Heart right ventricle (tissue), 16 donors: ENCODE results near the gene ARL6IP4. TPM values are rescaled to one million over a fixed set of nuclear protein-coding genes. Genes with fewer than 3 reads are reported as not detected.

Source experiments
- ATAC-seq, 8 donors: fragments of 200-7000 bp; cut with Tn5 transposase; one replicate each; pipeline ENCODE4 v1.9.1; 2020; ENCODE audit warnings: mild to moderate bottlenecking in 8 of 8, moderate library complexity in 8 of 8, moderate number of reproducible peaks in 1 of 8
- DNase-seq, 2 donors: peaks; one replicate each; pipeline ENCODE4 v3.0.0-alpha.2; 2020
- H3K27ac ChIP-seq, 10 donors: fragments of 200-600 bp; sonication (generic) in 2 of 10; one replicate each; pipeline versions ENCODE4 v1.5.0 to v1.8.0; 2020 to 2022; ENCODE audit warnings: mild to moderate bottlenecking in 3 of 10
- H3K27me3 ChIP-seq, 7 donors: fragments of 200-600 bp; one replicate each; pipeline ENCODE4 v1.8.0; 2021 to 2022; ENCODE audit warnings: mild to moderate bottlenecking in 2 of 7
- H3K36me3 ChIP-seq, 9 donors: fragments of 200-600 bp; sonication (generic) in 1 of 9; one replicate each; pipeline versions ENCODE4 v1.5.0 to v1.8.0; 2020 to 2022; ENCODE audit warnings: mild to moderate bottlenecking in 2 of 9
- H3K4me1 ChIP-seq, 9 donors: fragments of 200-600 bp; sonication (generic) in 1 of 9; one replicate each; pipeline versions ENCODE4 v1.5.0 to v1.8.0; 2020 to 2022; ENCODE audit warnings: mild to moderate bottlenecking in 4 of 9
- H3K4me3 ChIP-seq, 10 donors: fragments of 200-600 bp; sonication (generic) in 2 of 10; one replicate each; pipeline versions ENCODE4 v1.5.0 to v1.8.0; 2020 to 2022; ENCODE audit warnings: mild to moderate bottlenecking in 7 of 10, moderate library complexity in 2 of 10
- H3K9me3 ChIP-seq, 11 donors: fragments of 200-600 bp in 10 of 11; sonication (generic) in 2 of 11; one replicate each; pipeline versions ENCODE4 v1.5.0 to v1.8.0; 2013 to 2022; ENCODE audit warnings: mild to moderate bottlenecking in 2 of 11, control low read depth in 1 of 11, moderate library complexity in 1 of 11
- WGBS, 2 donors: extraction: QIAGEN DNeasy Blood & Tissue Kit; methylation state at CpG; one replicate each; pipeline ENCODE4 v1.1.7; 2013; ENCODE audit warnings: inconsistent platforms in 1 of 2; 5-methylcytosine and 5-hydroxymethylcytosine counted together
- intact Hi-C, 10 donors: fragments of 100-400 bp; cut with DNase I; formaldehyde crosslinking; loops; one replicate each; pipeline versions ENCODE4 v1.11.1 to v1.14.2; 2022
- polyA plus RNA-seq, 2 donors: library from polyadenylated mRNA; stranded (reverse); fragments of 200-250 nt; gene quantifications; one replicate each; pipeline ENCODE4 v1.2.3, GENCODE V29; 2013
- total RNA-seq, 10 donors: library from RNA; stranded (reverse); fragmentation: NEBNext Ultra II Directional in 3 of 10; extraction: Animal tissue kit (Norgen Biotek cat#: 25700) in 3 of 10; gene quantifications; one replicate each; pipeline versions ENCODE4 v1.2.1 to v1.2.4, GENCODE V29; 2021 to 2023
- TF ChIP-seq, protein P1 (sequence below), 9 donors: fragments of 200-600 bp; sonication (generic) in 2 of 9; IDR thresholded peaks; one replicate each; pipeline versions ENCODE4 v1.5.0 to v1.8.0; 2021 to 2022; ENCODE audit warnings: antibody characterized with exemption in 9 of 9, mild to moderate bottlenecking in 5 of 9, moderate library complexity in 1 of 9
- donor health status: Arrhythmogenic right ventricular cardiomyopathy.
- donor health status: ischemic (EF 13 %, LVEDD 7.1; RV severe dilation, severe dysfunction).
- donor health status: healthy with polysubstance abuse.
- donor health status: DM: no; HTN: yes; CAD: no.
- donor health status: DM: no; HTN: no; CAD: no.
- donor health status: ischemic (EF 25% LVEDD 6.9; RV normal size, moderate dysfunction).
- donor health status: ischemic (EF 25% LVEDD 5.7; RV mildly dilated, moderate dysfunction).
- donor health status: healthy.
- donor health status: DM: yes; HTN: yes; CAD: no.
- donor health status: Ischemic cardiomyopathy.
- donor health status: ischemic (EF 35%, LVEDD 5.7; RV mildly dilated, moderate dysfunction).
- donor health status: nonischemic (EF 11% LVEDD 7.7; RV severe dilation, severe dysfunction).
- donor health status: DM: yes; HTN: yes; CAD: no.
- donor health status: PGD.
- donor health status: ischemic (EF 29% LVEDD 5.4; RV normal size, mild dysfunction).
- donor health status: nonischemic (EF 23%, LVEDD 6.1; RV moderate dilation, normal function).

Gene ARL6IP4
- total and polyA plus RNA-seq, 12 donors = 125 to 319 (median 145) TPM

DNA sequence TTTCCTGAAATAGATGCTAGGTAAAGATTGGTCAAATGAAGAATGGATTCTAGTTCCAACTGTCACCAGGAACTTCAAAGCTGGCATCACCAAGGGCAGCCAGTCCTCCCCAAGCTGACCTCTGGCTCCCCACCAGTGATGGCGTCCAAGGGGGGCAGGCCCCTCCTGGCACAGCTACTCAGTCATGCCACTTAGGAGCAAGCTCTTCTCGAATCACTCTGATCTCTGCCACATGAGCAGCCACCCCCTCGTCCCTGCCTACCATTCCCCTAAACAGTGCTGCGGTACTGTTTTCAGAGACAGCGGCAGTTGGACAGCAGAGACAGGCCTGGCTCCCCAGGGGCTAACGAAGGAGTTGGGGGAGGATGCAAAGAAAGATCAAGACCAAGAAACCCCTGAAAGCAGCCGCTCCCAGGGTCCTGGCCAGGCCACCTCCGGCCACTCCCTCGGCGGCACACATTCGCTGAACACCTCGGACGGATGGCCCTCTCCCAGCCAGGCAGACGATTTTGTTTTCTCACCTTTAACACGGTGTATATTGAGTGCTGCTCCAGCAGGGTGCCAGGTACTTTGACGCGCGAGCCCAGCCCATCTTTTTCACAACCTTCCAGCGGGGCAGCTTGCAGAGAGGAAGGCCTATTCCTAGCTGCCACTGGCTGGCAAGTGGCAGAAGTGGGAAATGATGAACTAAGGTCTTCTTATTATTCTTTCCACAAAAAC is 47.4 kb downstream of the ARL6IP4 start:
- Histone ChIP-seq H3K36me3 (peaks cover 0 to 63% (median 5%) of the 10 kb centered on the region in 9 donors), H3K9me3 (no peaks in the 10 kb centered on the region), H3K4me3 (no peak overlapping the region), H3K27ac (no peak overlapping the region), H3K4me1 (peaks cover 0 to 6% (median 0%) of the 10 kb centered on the region in 9 donors), H3K27me3 (no peaks in the 10 kb centered on the region)
- DNase-seq (no peak), ATAC-seq (peak in 3 of 8 donors; percentile 27 to 52 (median 38))
- 75 to 76% methylated on average over 19 of the region's 19 CpGs for WGBS, 2 donors
- TF ChIP-seq, protein P1, sequence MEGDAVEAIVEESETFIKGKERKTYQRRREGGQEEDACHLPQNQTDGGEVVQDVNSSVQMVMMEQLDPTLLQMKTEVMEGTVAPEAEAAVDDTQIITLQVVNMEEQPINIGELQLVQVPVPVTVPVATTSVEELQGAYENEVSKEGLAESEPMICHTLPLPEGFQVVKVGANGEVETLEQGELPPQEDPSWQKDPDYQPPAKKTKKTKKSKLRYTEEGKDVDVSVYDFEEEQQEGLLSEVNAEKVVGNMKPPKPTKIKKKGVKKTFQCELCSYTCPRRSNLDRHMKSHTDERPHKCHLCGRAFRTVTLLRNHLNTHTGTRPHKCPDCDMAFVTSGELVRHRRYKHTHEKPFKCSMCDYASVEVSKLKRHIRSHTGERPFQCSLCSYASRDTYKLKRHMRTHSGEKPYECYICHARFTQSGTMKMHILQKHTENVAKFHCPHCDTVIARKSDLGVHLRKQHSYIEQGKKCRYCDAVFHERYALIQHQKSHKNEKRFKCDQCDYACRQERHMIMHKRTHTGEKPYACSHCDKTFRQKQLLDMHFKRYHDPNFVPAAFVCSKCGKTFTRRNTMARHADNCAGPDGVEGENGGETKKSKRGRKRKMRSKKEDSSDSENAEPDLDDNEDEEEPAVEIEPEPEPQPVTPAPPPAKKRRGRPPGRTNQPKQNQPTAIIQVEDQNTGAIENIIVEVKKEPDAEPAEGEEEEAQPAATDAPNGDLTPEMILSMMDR (IDR thresholded peaks at IDR 0.05) = no peak
- intact Hi-C loops = no loop called here

DNA sequence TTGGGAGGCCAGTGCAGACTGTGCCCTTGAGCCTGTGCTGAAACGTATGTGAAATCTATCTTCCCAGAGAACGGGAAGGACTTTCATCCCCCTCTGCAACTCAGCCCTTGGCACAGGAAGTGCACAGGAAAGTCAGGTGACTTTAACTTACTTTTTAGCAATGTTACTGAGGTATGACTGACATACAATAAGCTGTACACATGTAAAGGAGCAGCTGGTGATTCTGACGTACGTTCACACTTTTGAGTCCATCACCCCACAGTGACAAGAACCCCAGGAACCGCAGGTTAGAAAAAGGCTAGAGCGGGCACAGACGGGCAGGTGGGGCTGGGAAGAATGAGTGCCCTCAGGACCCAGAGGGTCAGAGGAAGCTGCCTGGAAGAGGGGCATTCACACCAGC is 48.0 kb downstream of the ARL6IP4 start:
- Histone ChIP-seq H3K4me1 (peaks cover 0 to 6% (median 0%) of the 10 kb centered on the region in 9 donors), H3K9me3 (no peaks in the 10 kb centered on the region), H3K27me3 (no peaks in the 10 kb centered on the region), H3K36me3 (peaks cover 0 to 69% (median 11%) of the 10 kb centered on the region in 9 donors), H3K27ac (no peak overlapping the region), H3K4me3 (no peak overlapping the region)
- DNase-seq (no peak), ATAC-seq (no peak)
- TF ChIP-seq, protein P1 (IDR thresholded peaks at IDR 0.05) = no peak
- intact Hi-C loops = no loop called here
- 75 to 78% methylated on average over 7 of the region's 7 CpGs for WGBS, 2 donors

- intact Hi-C loops = no loop called here
- Histone ChIP-seq H3K4me1 (peaks cover 0 to 16% (median 6%) of the 10 kb centered on the region in 9 donors), H3K27me3 (no peaks in the 10 kb centered on the region), H3K27ac (no peak overlapping the region), H3K36me3 (peaks cover 0 to 78% (median 16%) of the 10 kb centered on the region in 9 donors), H3K4me3 (no peak overlapping the region), H3K9me3 (no peaks in the 10 kb centered on the region)
- TF ChIP-seq, protein P1 (IDR thresholded peaks at IDR 0.05) = no peak
- ATAC-seq = no peak
- no peak for DNase-seq
Measured at GRCh38 chr12:123029550-123029949, 49.1 kb downstream of the ARL6IP4 start.

GRCh38 chr12:123030686-123031085 is 50.2 kb downstream of the ARL6IP4 start:
- intact Hi-C loops = no loop called here
- DNase-seq = no peak
- H3K27me3 ChIP-seq = no peaks in the 10 kb centered on the region
- H3K27ac ChIP-seq = no peak overlapping the region
- H3K36me3 ChIP-seq = peaks cover 0 to 74% (median 16%) of the 10 kb centered on the region in 9 donors
- H3K9me3 ChIP-seq = no peaks in the 10 kb centered on the region
- H3K4me3 ChIP-seq = no peak overlapping the region
- peaks cover 0 to 23% (median 13%) of the 10 kb centered on the region in 9 donors for H3K4me1 ChIP-seq
- WGBS, 2 donors = 63 to 69% methylated on average over 1 of the region's 1 CpG
- TF ChIP-seq, protein P1 (IDR thresholded peaks at IDR 0.05) = no peak
- no peak for ATAC-seq
